SK-N-SH (cell line): ENCODE data around the gene RNGTT. TPM values are rescaled to one million over a fixed set of nuclear protein-coding genes. Genes with fewer than 3 reads are reported as not detected.

Source experiments
- CTCF ChIA-PET: fragments of 300-600, 350-600 bp; formaldehyde crosslinking; extraction: SDS; loops from one replicate; lab custom pipeline; 2021; lab: Yijun Ruan, JAX
- POLR2A ChIA-PET: fragments of 350-600 bp; sonication (Branson Sonifier 250); formaldehyde crosslinking; extraction: SDS; loops from one replicate; lab custom pipeline; 2020; ENCODE audit warnings: antibody characterized with exemption, inconsistent platforms; lab: Yijun Ruan, JAX
- DNase-seq: peaks from one replicate; pipeline ENCODE4 v3.0.0; 2012
- H2AFZ ChIP-seq: fragments of 200-600 bp; sonication (generic); 2 replicates; pipeline ENCODE4 v1.8.1; 2016; ENCODE audit warnings: antibody characterized with exemption, mild to moderate bottlenecking, low read depth
- H3F3A ChIP-seq: fragments of 200-600 bp; sonication (generic); replicated peaks from 2 replicates; pipeline ENCODE3; 2016; ENCODE audit warnings: antibody characterized with exemption, mild to moderate bottlenecking; ENCODE audit not compliant: insufficient read depth
- H3K27ac ChIP-seq, 2 experiments: fragments of 200-500 bp in 1 of 2; fragments of 200-600 bp in 1 of 2; sonication (Bioruptor generic) in 1 of 2; sonication (generic), shearing (Covaris generic) in 1 of 2; 2 replicates each; pipeline versions ENCODE4 v1.5.1 to v1.6.1; 2014 to 2016; ENCODE audit warnings: low read depth in 2 of 2, inconsistent platforms in 1 of 2, low read length in 1 of 2, mild to moderate bottlenecking in 1 of 2, mixed read lengths in 1 of 2
- H3K27me3 ChIP-seq: fragments of 200-600 bp; sonication (generic), shearing (Covaris generic); 2 replicates; pipeline ENCODE4 v1.6.1; 2016; ENCODE audit warnings: mixed run types; ENCODE audit not compliant: insufficient read depth
- H3K36me3 ChIP-seq, 2 experiments: fragments of 200-500 bp in 1 of 2; fragments of 200-600 bp in 1 of 2; sonication (Bioruptor generic) in 1 of 2; sonication (generic) in 1 of 2; replicated peaks in 1 of 2; 2 replicates each; pipeline versions ENCODE3 to v1.5.1; 2014 to 2016; ENCODE audit warnings: low read length in 1 of 2, mild to moderate bottlenecking in 1 of 2; ENCODE audit not compliant: insufficient read depth in 2 of 2, control insufficient read depth in 1 of 2
- H3K4me1 ChIP-seq, 2 experiments: fragments of 200-500 bp in 1 of 2; fragments of 200-600 bp in 1 of 2; sonication (Bioruptor generic) in 1 of 2; sonication (generic), shearing (Covaris generic) in 1 of 2; 2 replicates each; pipeline versions ENCODE4 v1.5.1 to v1.6.1; 2014 to 2016; ENCODE audit warnings: low read depth in 1 of 2, low read length in 1 of 2, mixed run types in 1 of 2; ENCODE audit not compliant: insufficient read depth in 2 of 2, control insufficient read depth in 1 of 2
- H3K4me2 ChIP-seq: fragments of 200-600 bp; sonication (generic), shearing (Covaris generic); 2 replicates; pipeline ENCODE4 v1.6.1; 2017; ENCODE audit warnings: mixed run types
- H3K4me3 ChIP-seq, 2 experiments: fragments of 200-500 bp in 1 of 2; fragments of 200-600 bp in 1 of 2; sonication (Bioruptor generic) in 1 of 2; sonication (generic), shearing (Covaris generic) in 1 of 2; 2 replicates each; pipeline versions ENCODE4 v1.5.1 to v1.8.1; 2014 to 2016; ENCODE audit warnings: low read depth in 2 of 2, inconsistent platforms in 1 of 2, low read length in 1 of 2, mild to moderate bottlenecking in 1 of 2, mixed read lengths in 1 of 2, moderate library complexity in 1 of 2
- H3K79me2 ChIP-seq: fragments of 200-600 bp; sonication (generic); 2 replicates; pipeline ENCODE4 v1.8.1; 2017; ENCODE audit warnings: mild to moderate bottlenecking; ENCODE audit not compliant: insufficient read depth
- H3K9ac ChIP-seq: fragments of 200-600 bp; sonication (generic); 2 replicates; pipeline ENCODE4 v1.6.1; 2017; ENCODE audit warnings: mixed run types
- H3K9me2 ChIP-seq: fragments of 200-600 bp; sonication (generic); 2 replicates; pipeline ENCODE4 v1.6.1; 2017; ENCODE audit warnings: mixed run types
- H3K9me3 ChIP-seq: fragments of 200-600 bp; sonication (generic); 2 replicates; pipeline ENCODE4 v1.6.1; 2017; ENCODE audit warnings: mixed run types, mild to moderate bottlenecking, moderate library complexity
- H4K20me1 ChIP-seq: fragments of 200-600 bp; sonication (generic); 2 replicates; pipeline ENCODE4 v1.6.1; 2017; ENCODE audit warnings: mild to moderate bottlenecking, mixed run types; ENCODE audit not compliant: insufficient read depth
- GATA2 ChIP-seq: sonication (generic); formaldehyde crosslinking; IDR thresholded peaks from 2 replicates; pipeline ENCODE4 v1.5.0; 2020; ENCODE audit warnings: mild to moderate bottlenecking, missing genetic modification reagents
- JUND ChIP-seq: IDR thresholded peaks from 2 replicates; pipeline ENCODE4 v1.4.0; 2012
- MXI1 ChIP-seq: IDR thresholded peaks from 2 replicates; pipeline ENCODE4 v1.6.1; 2012; ENCODE audit warnings: mild to moderate bottlenecking, low read depth, low read length, improper control_type of control experiment
- RAD21 ChIP-seq: IDR thresholded peaks from 2 replicates; pipeline ENCODE4 v1.6.1; 2012; ENCODE audit warnings: mild to moderate bottlenecking, low read length
- RCOR1 ChIP-seq: fragments of 150-350 bp; IDR thresholded peaks from 2 replicates; pipeline ENCODE4 v1.6.1; 2017; ENCODE audit warnings: antibody characterized with exemption, low read length
- SIN3A ChIP-seq: IDR thresholded peaks from 2 replicates; pipeline ENCODE4 v1.6.1; 2012; ENCODE audit warnings: low read depth, mild to moderate bottlenecking, low read length, moderate library complexity, borderline replicate concordance
- SMC3 ChIP-seq: IDR thresholded peaks from 2 replicates; pipeline ENCODE4 v1.6.1; 2012; ENCODE audit warnings: low read depth, low read length, improper control_type of control experiment
- TAF1 ChIP-seq: IDR thresholded peaks from 2 replicates; pipeline ENCODE4 v1.6.1; 2012; ENCODE audit warnings: low read depth, mild to moderate bottlenecking, low read length, moderate library complexity, borderline replicate concordance
- TEAD4 ChIP-seq: IDR thresholded peaks from 2 replicates; pipeline ENCODE4 v1.4.0; 2012; ENCODE audit warnings: mild to moderate bottlenecking, borderline replicate concordance; ENCODE audit not compliant: insufficient read depth
- USF1 ChIP-seq: IDR thresholded peaks from 2 replicates; pipeline ENCODE4 v1.4.0; 2012; ENCODE audit warnings: low read depth, borderline replicate concordance
- USF2 ChIP-seq: fragments of 150-350 bp; IDR thresholded peaks from 2 replicates; pipeline ENCODE4 v1.6.1; 2017; ENCODE audit warnings: antibody characterized with exemption, low read length, low read depth, borderline replicate concordance
- YY1 ChIP-seq: IDR thresholded peaks from 2 replicates; pipeline ENCODE4 v1.4.0; 2012; ENCODE audit warnings: low read depth, mild to moderate bottlenecking
- WGBS: methylation state at CpG from one replicate; pipeline ENCODE4 v1.1.6; 2017; ENCODE audit warnings: low lambda C conversion rate; 5-methylcytosine and 5-hydroxymethylcytosine counted together
- polyA plus RNA-seq, 3 experiments: library from polyadenylated mRNA; depleted of rRNA; stranded (reverse); fragments of >200 nt; gene quantifications; 2 replicates each; pipeline ENCODE4 v1.2.3, GENCODE V29; 2012
- TF ChIP-seq, protein P1 (sequence below): IDR thresholded peaks from 2 replicates; pipeline ENCODE4; 2012
- TF ChIP-seq, protein P2 (sequence below): fragments of 200-600 bp; sonication (generic); IDR thresholded peaks from 2 replicates; pipeline ENCODE4 v1.6.1; 2017; ENCODE audit warnings: antibody characterized with exemption, mild to moderate bottlenecking, moderate library complexity

Gene RNGTT
- polyA plus RNA-seq, 1 of the 3 experiments (the other 2 are of a cell fraction): 3.3 TPM

DNA sequence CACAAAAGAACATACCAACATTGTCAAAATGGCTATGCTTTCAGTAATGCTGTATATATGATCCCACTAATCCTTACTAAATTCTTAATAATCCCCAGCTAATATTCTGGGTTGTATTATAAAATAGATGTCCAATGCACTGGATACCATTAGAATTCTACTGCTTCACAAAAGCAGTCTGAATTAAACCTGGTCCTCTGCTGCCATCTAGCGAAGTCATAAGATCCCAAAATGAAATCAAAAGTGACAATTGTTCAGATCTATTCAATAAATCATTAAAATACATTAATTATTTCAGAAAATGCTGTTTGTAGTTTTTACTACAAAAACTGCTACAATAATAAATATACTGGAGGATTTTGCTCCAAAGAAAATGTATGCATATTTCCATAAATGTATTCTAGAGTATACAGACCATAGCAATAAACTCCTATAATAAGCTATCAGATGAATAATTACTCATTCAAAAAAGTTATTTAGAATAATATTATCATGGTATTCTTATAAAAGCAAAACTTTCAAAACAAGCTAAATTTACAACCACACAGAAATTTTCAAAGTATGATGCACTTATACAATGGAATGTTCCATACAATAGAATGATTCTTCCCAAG lies 92.6 kb downstream of the RNGTT start:
- Histone ChIP-seq H2AFZ (no peak overlapping the region), H3K4me2 (no peak overlapping the region), H3K27me3 (no peaks in the 10 kb centered on the region), H4K20me1 (no peaks in the 10 kb centered on the region), H3K4me3 (no peak overlapping the region), H3K27ac (no peak overlapping the region), H3K9ac (no peak overlapping the region), H3K9me2 (no peaks in the 10 kb centered on the region), H3K9me3 (no peaks in the 10 kb centered on the region), H3K79me2 (0 out of 2 replicates have a peak, but pooled peaks cover under 1% of the 10 kb centered on the region), H3K4me1 (peaks cover 0 to 21% of the 10 kb centered on the region in 2 experiments; a peak in 2 of 4 replicates), H3K36me3 (peaks cover 0 to 4% of the 10 kb centered on the region in 2 experiments), H3F3A (peaks cover 25% of the 10 kb centered on the region)
- 3% methylated on average over 1 of the region's 1 CpG for WGBS
- ChIA-PET CTCF (interaction anchor here (0.6 to 4.8 kb wide), 44 partner anchors 9 to 1804 kb away, joined by 3 to 57 read pairs (median 3); partner anchors contain the start of gene CNR1), POLR2A (no interaction called here)
- TF ChIP-seq, protein P1, sequence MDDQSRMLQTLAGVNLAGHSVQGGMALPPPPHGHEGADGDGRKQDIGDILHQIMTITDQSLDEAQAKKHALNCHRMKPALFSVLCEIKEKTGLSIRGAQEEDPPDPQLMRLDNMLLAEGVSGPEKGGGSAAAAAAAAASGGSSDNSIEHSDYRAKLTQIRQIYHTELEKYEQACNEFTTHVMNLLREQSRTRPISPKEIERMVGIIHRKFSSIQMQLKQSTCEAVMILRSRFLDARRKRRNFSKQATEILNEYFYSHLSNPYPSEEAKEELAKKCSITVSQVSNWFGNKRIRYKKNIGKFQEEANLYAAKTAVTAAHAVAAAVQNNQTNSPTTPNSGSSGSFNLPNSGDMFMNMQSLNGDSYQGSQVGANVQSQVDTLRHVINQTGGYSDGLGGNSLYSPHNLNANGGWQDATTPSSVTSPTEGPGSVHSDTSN: no peak
- TF ChIP-seq YY1: no peak
- no peak for TF ChIP-seq USF1
- no peak for TF ChIP-seq GATA2 (CRISPR knock-in tag)
- TF ChIP-seq RAD21: peak; percentile 89
- TF ChIP-seq, protein P2, sequence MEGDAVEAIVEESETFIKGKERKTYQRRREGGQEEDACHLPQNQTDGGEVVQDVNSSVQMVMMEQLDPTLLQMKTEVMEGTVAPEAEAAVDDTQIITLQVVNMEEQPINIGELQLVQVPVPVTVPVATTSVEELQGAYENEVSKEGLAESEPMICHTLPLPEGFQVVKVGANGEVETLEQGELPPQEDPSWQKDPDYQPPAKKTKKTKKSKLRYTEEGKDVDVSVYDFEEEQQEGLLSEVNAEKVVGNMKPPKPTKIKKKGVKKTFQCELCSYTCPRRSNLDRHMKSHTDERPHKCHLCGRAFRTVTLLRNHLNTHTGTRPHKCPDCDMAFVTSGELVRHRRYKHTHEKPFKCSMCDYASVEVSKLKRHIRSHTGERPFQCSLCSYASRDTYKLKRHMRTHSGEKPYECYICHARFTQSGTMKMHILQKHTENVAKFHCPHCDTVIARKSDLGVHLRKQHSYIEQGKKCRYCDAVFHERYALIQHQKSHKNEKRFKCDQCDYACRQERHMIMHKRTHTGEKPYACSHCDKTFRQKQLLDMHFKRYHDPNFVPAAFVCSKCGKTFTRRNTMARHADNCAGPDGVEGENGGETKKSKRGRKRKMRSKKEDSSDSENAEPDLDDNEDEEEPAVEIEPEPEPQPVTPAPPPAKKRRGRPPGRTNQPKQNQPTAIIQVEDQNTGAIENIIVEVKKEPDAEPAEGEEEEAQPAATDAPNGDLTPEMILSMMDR: peak; percentile 79
- no peak for TF ChIP-seq TAF1
- no peak for TF ChIP-seq USF2
- TF ChIP-seq JUND: no peak
- TF ChIP-seq SMC3: peak; percentile 48; the same call in 1 of the 2 replicates
- no peak for TF ChIP-seq SIN3A
- TF ChIP-seq TEAD4: no peak
- no peak for TF ChIP-seq RCOR1
- TF ChIP-seq MXI1: no peak
- peak; percentile 29 for DNase-seq
